ENCODE results near the gene NPAT. TPM values are rescaled to one million over a fixed set of nuclear protein-coding genes. Genes with fewer than 3 reads are reported as not detected.

The NPAT gene
- total and polyA plus RNA-seq, 2 of the 13 experiments (the other 11 are each of a cell fraction or from before 2014, with no cell fraction given), result 4.4 to 11.2 TPM

GRCh38 chr11:108121274-108122155, 100.9 kb downstream of the NPAT start, which contains the start of gene ACAT1 (continued):
- peak; percentile 61 for TF ChIP-seq E2F1 (CRISPR knock-in tag; IDR thresholded peaks at IDR 0.05)
- peak; percentile 48; the same call in 1 of the 2 replicates for TF ChIP-seq KMT2B (CRISPR knock-in tag; IDR thresholded peaks at IDR 0.05)
- TF ChIP-seq BRD4 (CRISPR knock-in tag; IDR thresholded peaks at IDR 0.05), result no peak
- TF ChIP-seq ZNF280D (CRISPR knock-in tag; IDR thresholded peaks at IDR 0.05), result no peak
- TF ChIP-seq TOPORS (CRISPR knock-in tag; IDR thresholded peaks at IDR 0.05), result no peak; the same call in 1 of the 2 replicates
- TF ChIP-seq ETV5 (CRISPR knock-in tag; IDR thresholded peaks at IDR 0.05; ENCODE audit: borderline replicate concordance), result peak; percentile 7; the same call in 1 of the 2 replicates
- no peak for TF ChIP-seq HCFC1 (IDR thresholded peaks at IDR 0.05; ENCODE audit: low read depth, low read length)
- TF ChIP-seq ZBTB49 (CRISPR knock-in tag; IDR thresholded peaks at IDR 0.05; ENCODE audit: borderline replicate concordance), result no peak
- no peak for TF ChIP-seq THAP9 (CRISPR knock-in tag; IDR thresholded peaks at IDR 0.05; ENCODE audit: borderline replicate concordance)
- no peak for TF ChIP-seq HOXD1 (CRISPR knock-in tag; IDR thresholded peaks at IDR 0.05)
- no peak for TF ChIP-seq RARG (CRISPR knock-in tag; IDR thresholded peaks at IDR 0.05; ENCODE audit: low read depth)
- no peak for TF ChIP-seq ATAD3A (CRISPR knock-in tag; IDR thresholded peaks at IDR 0.05)
- peak; percentile 85 for TF ChIP-seq SPEN (CRISPR knock-in tag; IDR thresholded peaks at IDR 0.05; ENCODE audit: low read depth)
- TF ChIP-seq ZNF639 (CRISPR knock-in tag; conservative IDR thresholded peaks at IDR 0.05), result no peak; the same call in 1 of the 2 replicates
- TF ChIP-seq ZEB1 (IDR thresholded peaks at IDR 0.05; ENCODE audit: insufficient replicate concordance, low read depth), result no peak
- TF ChIP-seq SP2 (CRISPR knock-in tag; IDR thresholded peaks at IDR 0.05), result peak; percentile 76

Measured in HepG2 (cell line).